Spinal cord (tissue), 10 donors: ENCODE data around the gene GNB5. TPM values are rescaled to one million over a fixed set of nuclear protein-coding genes. Genes with fewer than 3 reads are reported as not detected.

Experiments used
- DNase-seq, 6 donors: peaks; one replicate each; pipeline versions ENCODE4 v3.0.0 to v3.0.0-alpha.2; 2013 to 2015; ENCODE audit warnings: low spot score in 6 of 6, low read depth in 4 of 6
- H3K27ac ChIP-seq: one replicate; pipeline ENCODE4 v1.5.1; 2013; ENCODE audit warnings: low read depth, low read length, control low read depth
- H3K27me3 ChIP-seq: one replicate; pipeline ENCODE4 v1.6.1; 2013; ENCODE audit warnings: low read length; ENCODE audit not compliant: control insufficient read depth, insufficient read depth
- H3K36me3 ChIP-seq: one replicate; pipeline ENCODE4 v1.6.1; 2013; ENCODE audit warnings: low read length; ENCODE audit not compliant: control insufficient read depth, insufficient read depth
- H3K4me1 ChIP-seq: one replicate; pipeline ENCODE4 v1.6.1; 2013; ENCODE audit warnings: low read length; ENCODE audit not compliant: control insufficient read depth, insufficient read depth
- H3K4me3 ChIP-seq: one replicate; pipeline ENCODE4 v1.5.1; 2013; ENCODE audit warnings: low read depth, low read length, control low read depth
- H3K9me3 ChIP-seq: one replicate; pipeline ENCODE4 v1.6.1; 2013; ENCODE audit warnings: low read length; ENCODE audit not compliant: control insufficient read depth, insufficient read depth
- WGBS: methylation state at CpG from one replicate; pipeline ENCODE4 v1.1.5; 2013; ENCODE audit warnings: missing lambda C conversion rate; ENCODE audit not compliant: insufficient coverage; 5-methylcytosine and 5-hydroxymethylcytosine counted together
- polyA plus RNA-seq, 2 donors: library from polyadenylated mRNA; unstranded; fragments of 120-200 nt; gene quantifications; one replicate each; pipeline ENCODE4 v1.2.1, GENCODE V29; 2013; ENCODE audit not compliant: insufficient read length in 2 of 2
- total RNA-seq, 2 donors: library from RNA; depleted of rRNA in 1 of 2; stranded (reverse); fragments of 120-200 nt in 1 of 2; fragments of >200 nt in 1 of 2; gene quantifications; one replicate each; pipeline versions ENCODE4 v1.2.3 to v1.2.4, GENCODE V29; 2013 to 2014
- donor health status: healthy.

The GNB5 gene
- total and polyA plus RNA-seq, 4 donors: 28.0 to 57.2 (median 54.6) TPM

GRCh38 chr15:52162876-52163275 lies 28.3 kb downstream of the GNB5 start:
- Histone ChIP-seq H3K27me3 (no peaks in the 10 kb centered on the region), H3K4me1 (peaks cover 3% of the 10 kb centered on the region), H3K4me3 (no peak overlapping the region), H3K27ac (no peak overlapping the region), H3K36me3 (peaks cover 17% of the 10 kb centered on the region), H3K9me3 (no peaks in the 10 kb centered on the region)
- no peak for DNase-seq
- WGBS: 74% methylated on average over 17 of the region's 22 CpGs

GRCh38 chr15:52162260-52162659 lies 28.9 kb downstream of the GNB5 start:
- no peak overlapping the region for H3K27ac ChIP-seq

GRCh38 chr15:52161406-52161966 lies 29.7 kb downstream of the GNB5 start:
- Histone ChIP-seq H3K4me1 (peaks cover 3% of the 10 kb centered on the region), H3K27me3 (no peaks in the 10 kb centered on the region), H3K9me3 (no peaks in the 10 kb centered on the region), H3K27ac (no peak overlapping the region), H3K36me3 (peaks cover 17% of the 10 kb centered on the region), H3K4me3 (no peak overlapping the region)
- 91% methylated on average over 8 of the region's 13 CpGs for WGBS
- DNase-seq: no peak

More at GRCh38 chr15:52162260-52162659, 28.9 kb downstream of the GNB5 start:
- H3K9me3 ChIP-seq: no peaks in the 10 kb centered on the region
- DNase-seq: no peak
- no peak overlapping the region for H3K4me3 ChIP-seq
- no CpG with 5 or more reads among the region's 4 CpGs for WGBS
- H3K4me1 ChIP-seq: peaks cover 3% of the 10 kb centered on the region
- no peaks in the 10 kb centered on the region for H3K27me3 ChIP-seq
- peaks cover 17% of the 10 kb centered on the region for H3K36me3 ChIP-seq

- DNase-seq: no peak
- Histone ChIP-seq H3K9me3 (no peaks in the 10 kb centered on the region), H3K4me1 (peaks cover 3% of the 10 kb centered on the region), H3K36me3 (peaks cover 19% of the 10 kb centered on the region), H3K27me3 (no peaks in the 10 kb centered on the region), H3K4me3 (no peak overlapping the region), H3K27ac (no peak overlapping the region)
- 100% methylated on average over 3 of the region's 3 CpGs for WGBS
Measured at GRCh38 chr15:52159645-52160044, 31.5 kb downstream of the GNB5 start.

- Histone ChIP-seq H3K27me3 (no peaks in the 10 kb centered on the region), H3K36me3 (peaks cover 14% of the 10 kb centered on the region), H3K9me3 (no peaks in the 10 kb centered on the region), H3K4me3 (no peak overlapping the region), H3K27ac (no peak overlapping the region), H3K4me1 (peaks cover 3% of the 10 kb centered on the region)
- WGBS: 67% methylated on average over 8 of the region's 10 CpGs
- no peak for DNase-seq
Measured at GRCh38 chr15:52158084-52158765, 33.0 kb downstream of the GNB5 start.

- WGBS: 83% methylated on average over 1 of the region's 2 CpGs
- Histone ChIP-seq H3K27ac (no peak overlapping the region), H3K27me3 (no peaks in the 10 kb centered on the region), H3K9me3 (no peaks in the 10 kb centered on the region), H3K4me3 (no peak overlapping the region), H3K4me1 (no peaks in the 10 kb centered on the region), H3K36me3 (peaks cover 21% of the 10 kb centered on the region)
- no peak for DNase-seq
Measured at GRCh38 chr15:52155878-52156277, 35.3 kb downstream of the GNB5 start.

- no peak for DNase-seq
- Histone ChIP-seq H3K4me1 (no peaks in the 10 kb centered on the region), H3K27ac (no peak overlapping the region), H3K27me3 (no peaks in the 10 kb centered on the region), H3K4me3 (no peak overlapping the region), H3K9me3 (no peaks in the 10 kb centered on the region), H3K36me3 (peaks cover 27% of the 10 kb centered on the region)
- 92% methylated on average over 3 of the region's 8 CpGs for WGBS
Measured at GRCh38 chr15:52154896-52155865, 36.0 kb downstream of the GNB5 start.

- Histone ChIP-seq H3K4me3 (no peak overlapping the region), H3K27ac (no peak overlapping the region), H3K36me3 (peaks cover 29% of the 10 kb centered on the region), H3K4me1 (no peaks in the 10 kb centered on the region), H3K27me3 (no peaks in the 10 kb centered on the region), H3K9me3 (no peaks in the 10 kb centered on the region)
- DNase-seq: no peak
- 96% methylated on average over 10 of the region's 12 CpGs for WGBS
Measured at GRCh38 chr15:52153900-52154895, 37.0 kb downstream of the GNB5 start.

- H3K4me1 ChIP-seq: no peaks in the 10 kb centered on the region
- no peaks in the 10 kb centered on the region for H3K27me3 ChIP-seq
- DNase-seq: no peak
- H3K36me3 ChIP-seq: peaks cover 39% of the 10 kb centered on the region
- WGBS: 63% methylated on average over 3 of the region's 4 CpGs
- no peak overlapping the region for H3K4me3 ChIP-seq
- no peak overlapping the region for H3K27ac ChIP-seq
- no peaks in the 10 kb centered on the region for H3K9me3 ChIP-seq
Measured at GRCh38 chr15:52151353-52151752, 39.8 kb downstream of the GNB5 start.
